H1 (cell line): ENCODE results near the gene INSYN1. TPM values are rescaled to one million over a fixed set of nuclear protein-coding genes. Genes with fewer than 3 reads are reported as not detected.

Source experiments
- CTCF ChIA-PET: fragments of 300-600 bp; sonication (Branson Sonifier 250); formaldehyde crosslinking; loops from one replicate; lab custom pipeline; 2021; ENCODE audit not compliant: partially characterized antibody; lab: Charles Lee
- POLR2A ChIA-PET: fragments of 300-600 bp; sonication (Branson Sonifier 250); formaldehyde crosslinking; loops from one replicate; lab custom pipeline; 2021; ENCODE audit warnings: inconsistent platforms; ENCODE audit not compliant: partially characterized antibody; lab: Charles Lee
- DNase-seq, 2 experiments: peaks; one replicate each; pipeline versions ENCODE4 v3.0.0 to v3.0.0-alpha.2; 2010 to 2022; ENCODE audit warnings: low spot score in 2 of 2, low read depth in 1 of 2, mixed read lengths in 1 of 2
- FAIRE-seq: peaks from 2 replicates; lab custom pipeline; 2011; peaks lifted over from hg19 to GRCh38; lab: Jason Lieb, UNC
- H2AFZ ChIP-seq: 2 replicates; pipeline ENCODE4 v1.8.1; 2012; ENCODE audit warnings: low read length, inconsistent platforms
- H2AK5ac ChIP-seq: 2 replicates; pipeline ENCODE4 v1.6.1; 2013; ENCODE audit warnings: low read depth, low read length
- H2BK120ac ChIP-seq: replicated peaks from 2 replicates; pipeline ENCODE3; 2013; ENCODE audit warnings: low read depth, low read length, inconsistent platforms
- H2BK12ac ChIP-seq: 2 replicates; pipeline ENCODE4 v1.6.1; 2013; ENCODE audit warnings: low read depth, low read length
- H2BK15ac ChIP-seq: 2 replicates; pipeline ENCODE4 v1.6.1; 2013; ENCODE audit warnings: low read length
- H2BK20ac ChIP-seq: 2 replicates; pipeline ENCODE4 v1.6.1; 2013; ENCODE audit warnings: low read length
- H2BK5ac ChIP-seq: 2 replicates; pipeline ENCODE4 v1.6.1; 2013; ENCODE audit warnings: low read depth, low read length
- H3K14ac ChIP-seq: 2 replicates; pipeline ENCODE4 v1.6.1; 2013; ENCODE audit warnings: inconsistent platforms; ENCODE audit not compliant: insufficient read length
- H3K18ac ChIP-seq: 2 replicates; pipeline ENCODE4 v1.6.1; 2013; ENCODE audit warnings: low read length; ENCODE audit errors: extremely low read depth
- H3K23ac ChIP-seq: 2 replicates; pipeline ENCODE4 v1.6.1; 2013; ENCODE audit warnings: inconsistent platforms; ENCODE audit not compliant: insufficient read length
- H3K23me2 ChIP-seq: 2 replicates; pipeline ENCODE4 v1.6.1; 2013; ENCODE audit warnings: low read depth, low read length
- H3K27ac ChIP-seq: 2 replicates; pipeline ENCODE4 v1.6.1; 2011; ENCODE audit warnings: low read depth, low read length, inconsistent platforms
- H3K27me3 ChIP-seq, 4 experiments: replicated peaks in 1 of 4; 1 replicate in 1 of 4; 2 replicates in 3 of 4; pipeline versions ENCODE4 v1.6.1 to v1.8.1; 2011 to 2013; ENCODE audit warnings: low read length in 3 of 4, mild to moderate bottlenecking in 3 of 4, inconsistent platforms in 2 of 4, mixed read lengths in 2 of 4, moderate library complexity in 1 of 4; ENCODE audit not compliant: control insufficient read depth in 3 of 4, insufficient read depth in 3 of 4; ENCODE audit errors: extremely low read depth in 1 of 4
- H3K36me3 ChIP-seq, 4 experiments: 2 replicates each; pipeline versions ENCODE4 v1.6.1 to v1.8.1; 2011 to 2013; ENCODE audit warnings: mild to moderate bottlenecking in 4 of 4, low read length in 3 of 4, moderate library complexity in 2 of 4, control low read depth in 1 of 4, inconsistent platforms in 1 of 4; ENCODE audit not compliant: insufficient read depth in 4 of 4, control insufficient read depth in 2 of 4
- H3K4ac ChIP-seq: replicated peaks from 2 replicates; pipeline ENCODE3; 2013; ENCODE audit warnings: low read length, low read depth, mixed read lengths, inconsistent platforms; ENCODE audit not compliant: insufficient read length
- H3K4me1 ChIP-seq, 4 experiments: replicated peaks in 1 of 4; 1 replicate in 1 of 4; 2 replicates in 3 of 4; pipeline versions ENCODE4 v1.6.1 to v1.8.1; 2011 to 2013; ENCODE audit warnings: low read length in 3 of 4, inconsistent platforms in 2 of 4, mixed read lengths in 1 of 4; ENCODE audit not compliant: insufficient read depth in 4 of 4, control insufficient read depth in 3 of 4
- H3K4me2 ChIP-seq, 2 experiments: 2 replicates each; pipeline versions ENCODE4 v1.6.1 to v1.8.1; 2011 to 2013; ENCODE audit warnings: low read depth in 2 of 2, low read length in 2 of 2, control low read depth in 1 of 2, inconsistent platforms in 1 of 2, mild to moderate bottlenecking in 1 of 2; ENCODE audit not compliant: insufficient read depth in 1 of 2
- H3K4me3 ChIP-seq, 4 experiments: fragments of 200-600, 300-600 bp in 1 of 4; sonication (generic), shearing (Covaris generic), sonication (Bioruptor Twin) in 1 of 4; 2 replicates each; pipeline versions ENCODE4 v1.5.1 to v1.8.1; 2011 to 2016; ENCODE audit warnings: low read length in 4 of 4, low read depth in 3 of 4, control low read depth in 2 of 4, inconsistent platforms in 2 of 4, mild to moderate bottlenecking in 2 of 4, mixed read lengths in 1 of 4, moderate library complexity in 1 of 4; ENCODE audit not compliant: insufficient read depth in 2 of 4; ENCODE audit errors: extremely low read depth in 1 of 4
- H3K56ac ChIP-seq: replicated peaks from 2 replicates; pipeline ENCODE3; 2013; ENCODE audit warnings: low read depth, mild to moderate bottlenecking, mixed read lengths, low read length, inconsistent platforms; ENCODE audit not compliant: insufficient read length
- H3K79me1 ChIP-seq: 2 replicates; pipeline ENCODE4 v1.6.1; 2013; ENCODE audit warnings: low read depth, low read length, control low read depth
- H3K79me2 ChIP-seq, 2 experiments: 2 replicates each; pipeline versions ENCODE4 v1.6.1 to v1.8.1; 2012 to 2013; ENCODE audit warnings: low read length in 2 of 2, mild to moderate bottlenecking in 2 of 2, inconsistent platforms in 1 of 2; ENCODE audit not compliant: insufficient read depth in 2 of 2, control insufficient read depth in 1 of 2
- H3K9ac ChIP-seq, 4 experiments: replicated peaks in 1 of 4; 1 replicate in 1 of 4; 2 replicates in 3 of 4; pipeline versions ENCODE4 v1.6.1 to v1.8.1; 2011 to 2013; ENCODE audit warnings: low read depth in 3 of 4, low read length in 3 of 4, control low read depth in 2 of 4, mild to moderate bottlenecking in 2 of 4, moderate library complexity in 2 of 4, inconsistent platforms in 1 of 4; ENCODE audit errors: extremely low read depth in 1 of 4
- H3K9me3 ChIP-seq, 2 experiments: 2 replicates each; pipeline versions ENCODE4 v1.6.1 to v1.8.1; 2012 to 2013; ENCODE audit warnings: mild to moderate bottlenecking in 2 of 2, moderate library complexity in 2 of 2, control low read depth in 1 of 2, inconsistent platforms in 1 of 2, low read depth in 1 of 2, low read length in 1 of 2, mixed read lengths in 1 of 2; ENCODE audit not compliant: insufficient read depth in 2 of 2
- H4K20me1 ChIP-seq, 2 experiments: replicated peaks in 1 of 2; 2 replicates each; pipeline versions ENCODE3 to v1.8.1; 2011 to 2013; ENCODE audit warnings: inconsistent platforms in 2 of 2, low read length in 2 of 2, mild to moderate bottlenecking in 1 of 2; ENCODE audit not compliant: insufficient read depth in 2 of 2, control insufficient read depth in 1 of 2
- H4K5ac ChIP-seq: 2 replicates; pipeline ENCODE4 v1.6.1; 2013; ENCODE audit warnings: low read length, low read depth, mixed read lengths, inconsistent platforms; ENCODE audit not compliant: insufficient read length
- H4K8ac ChIP-seq: 2 replicates; pipeline ENCODE4 v1.8.0; 2013; ENCODE audit warnings: mild to moderate bottlenecking, moderate library complexity, low read length, inconsistent platforms; ENCODE audit not compliant: insufficient read depth; ENCODE audit errors: extremely low read depth
- H4K91ac ChIP-seq: replicated peaks from 2 replicates; pipeline ENCODE3; 2013; ENCODE audit warnings: low read length, mixed read lengths, inconsistent platforms; ENCODE audit not compliant: insufficient read length
- BCL11A ChIP-seq, 2 experiments: IDR thresholded peaks; one replicate each; pipeline ENCODE4 v1.6.1; 2011; ENCODE audit warnings: low read depth in 2 of 2, low read length in 2 of 2, mild to moderate bottlenecking in 2 of 2
- CBX5 ChIP-seq: fragments of 300-800, 300-1000 bp; sonication (generic); IDR thresholded peaks from 2 replicates; pipeline ENCODE4 v1.7.1; 2016; ENCODE audit warnings: antibody characterized with exemption, low read length, low read depth
- CHD1 ChIP-seq: IDR thresholded peaks from 2 replicates; pipeline ENCODE4 v1.6.1; 2012; ENCODE audit warnings: low read depth, low read length, improper control_type of control experiment
- CREB1 ChIP-seq: IDR thresholded peaks from 2 replicates; pipeline ENCODE4 v1.6.1; 2012; ENCODE audit warnings: inconsistent platforms
- CTBP2 ChIP-seq: IDR thresholded peaks from 2 replicates; pipeline ENCODE4 v1.7.0; 2011; ENCODE audit warnings: borderline replicate concordance, mild to moderate bottlenecking, moderate library complexity, mixed read lengths, low read length; ENCODE audit not compliant: insufficient read depth, insufficient read length
- MAFK ChIP-seq: IDR thresholded peaks from 2 replicates; pipeline ENCODE4 v1.6.1; 2012; ENCODE audit warnings: low read depth, mild to moderate bottlenecking, improper control_type of control experiment, low read length
- NANOG ChIP-seq: IDR thresholded peaks from 2 replicates; pipeline ENCODE4 v1.6.1; 2011; ENCODE audit warnings: low read length, low read depth, mild to moderate bottlenecking, inconsistent platforms; ENCODE audit not compliant: insufficient read depth, poor library complexity, severe bottlenecking
- RBBP5 ChIP-seq: IDR thresholded peaks from 2 replicates; pipeline ENCODE4 v1.7.1; 2012; ENCODE audit warnings: low read depth, mild to moderate bottlenecking, inconsistent platforms, low read length, moderate library complexity, borderline replicate concordance
- SRF ChIP-seq: IDR thresholded peaks from 2 replicates; pipeline ENCODE4 v1.6.1; 2011; ENCODE audit warnings: mild to moderate bottlenecking, low read depth, low read length, moderate library complexity
- WGBS, 2 experiments: shearing (Covaris generic) in 1 of 2; methylation state at CpG; one replicate each; pipeline versions ENCODE4 v1.1.6 to v1.1.7; 2013 to 2015; ENCODE audit warnings: low lambda C conversion rate in 2 of 2, mixed read lengths in 2 of 2, inconsistent platforms in 1 of 2, low coverage in 1 of 2, missing lambda C conversion rate in 1 of 2; ENCODE audit not compliant: insufficient replicate concordance in 2 of 2, insufficient coverage in 1 of 2, insufficient read length in 1 of 2; ENCODE audit errors: extremely low coverage in 1 of 2, missing lambda C conversion rate in 1 of 2; 5-methylcytosine and 5-hydroxymethylcytosine counted together
- polyA plus RNA-seq, 7 experiments: library from polyadenylated mRNA; depleted of rRNA in 3 of 7; stranded (reverse) in 5 of 7; unstranded in 2 of 7; fragments of >200 nt in 5 of 7; fragments of 200-250 nt in 2 of 7; gene quantifications; 1 replicate in 5 of 7; 2 replicates in 1 of 7; 4 replicates in 1 of 7; pipeline versions ENCODE4 v1.2.1 to v1.2.3, GENCODE V29; 2011 to 2013; ENCODE audit warnings: missing spikeins in 2 of 7, mixed read lengths in 2 of 7
- total RNA-seq: library from RNA; stranded (reverse); fragmentation: NEBNext Ultra II Directional; extraction: Animal tissue kit (Norgen Biotek cat#: 25700); gene quantifications from 2 replicates; pipeline ENCODE4 v1.2.1, GENCODE V29; 2021
- TF ChIP-seq, protein P1 (sequence below): IDR thresholded peaks from 2 replicates; pipeline ENCODE4 v1.6.1; 2011; ENCODE audit warnings: low read depth, mild to moderate bottlenecking, low read length; ENCODE audit not compliant: insufficient read depth
- TF ChIP-seq, protein P2 (sequence below): IDR thresholded peaks from 2 replicates; pipeline ENCODE4 v1.6.1; 2012; ENCODE audit warnings: low read length, inconsistent platforms

The INSYN1 gene
- total and polyA plus RNA-seq, 2 of the 8 experiments (the other 6 are each of a cell fraction or from before 2014, with no cell fraction given), result 7.2 to 10.2 TPM

DNA sequence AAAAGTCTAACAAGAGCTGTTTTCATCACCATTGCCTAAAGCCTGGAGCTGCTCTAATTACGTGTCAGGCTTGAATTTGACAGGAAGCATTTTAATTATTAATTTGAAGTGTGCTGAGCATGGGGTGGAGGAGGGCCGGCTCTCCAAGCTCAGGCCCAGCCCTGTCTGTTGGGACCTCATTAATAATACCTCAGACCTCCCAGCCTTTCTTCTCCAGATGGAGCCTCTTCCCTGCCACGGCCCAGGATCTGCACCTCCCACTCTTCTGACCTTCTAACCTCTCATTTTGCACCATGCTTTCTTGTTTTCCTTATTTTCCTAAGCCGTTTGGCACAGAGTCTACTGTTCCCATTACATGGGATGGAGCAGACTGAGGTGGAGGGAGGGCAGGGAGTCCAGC lies 30.0 kb downstream of the INSYN1 start:
- H3K23me2 ChIP-seq, result no peaks in the 10 kb centered on the region
- H2BK12ac ChIP-seq, result no peak overlapping the region
- no peak overlapping the region for H2AK5ac ChIP-seq
- CTCF ChIA-PET, result interaction anchor here (1.1 to 14.7 kb wide), 9 partner anchors 9 to 178 kb away, joined by 3 to 187 read pairs (median 5); no protein-coding TSS in a partner anchor
- H3K9ac ChIP-seq, result no peak overlapping the region
- no peak for FAIRE-seq
- no peak overlapping the region for H3K27ac ChIP-seq
- DNase-seq, result no peak
- H3K9me3 ChIP-seq, result no peaks in the 10 kb centered on the region
- H4K8ac ChIP-seq, result no peak overlapping the region
- no peak overlapping the region for H2BK120ac ChIP-seq
- no peak overlapping the region for H2BK20ac ChIP-seq
- H2BK5ac ChIP-seq, result no peak overlapping the region
- H3K56ac ChIP-seq, result no peak overlapping the region
- H3K27me3 ChIP-seq, result no peaks in the 10 kb centered on the region
- H3K4me1 ChIP-seq, result peaks cover 0 to 4% (median 0%) of the 10 kb centered on the region in 4 experiments; a peak in 2 of 7 replicates
- no peak overlapping the region for H3K18ac ChIP-seq
- WGBS, 2 experiments, result 80% methylated on average over 4 of the region's 4 CpGs; no CpG with 5 or more reads in 1 of the 2 experiments
- no peaks in the 10 kb centered on the region for H3K79me1 ChIP-seq
- H3K79me2 ChIP-seq, result no peaks in the 10 kb centered on the region
- no peak overlapping the region for H2BK15ac ChIP-seq
- H3K36me3 ChIP-seq, result no peaks in the 10 kb centered on the region
- H3K4me3 ChIP-seq, result no peak overlapping the region
- H2AFZ ChIP-seq, result no peak overlapping the region
- H4K91ac ChIP-seq, result no peak overlapping the region
- no peak overlapping the region for H3K4ac ChIP-seq
- H3K4me2 ChIP-seq, result no peak overlapping the region
- no peak overlapping the region for H3K23ac ChIP-seq
- H4K20me1 ChIP-seq, result no peaks in the 10 kb centered on the region
- POLR2A ChIA-PET, result no interaction called here
- no peak overlapping the region for H4K5ac ChIP-seq
- no peak overlapping the region for H3K14ac ChIP-seq
- TF ChIP-seq CTBP2, result no peak
- TF ChIP-seq, protein P1, sequence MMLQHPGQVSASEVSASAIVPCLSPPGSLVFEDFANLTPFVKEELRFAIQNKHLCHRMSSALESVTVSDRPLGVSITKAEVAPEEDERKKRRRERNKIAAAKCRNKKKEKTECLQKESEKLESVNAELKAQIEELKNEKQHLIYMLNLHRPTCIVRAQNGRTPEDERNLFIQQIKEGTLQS, result no peak
- TF ChIP-seq, protein P2, sequence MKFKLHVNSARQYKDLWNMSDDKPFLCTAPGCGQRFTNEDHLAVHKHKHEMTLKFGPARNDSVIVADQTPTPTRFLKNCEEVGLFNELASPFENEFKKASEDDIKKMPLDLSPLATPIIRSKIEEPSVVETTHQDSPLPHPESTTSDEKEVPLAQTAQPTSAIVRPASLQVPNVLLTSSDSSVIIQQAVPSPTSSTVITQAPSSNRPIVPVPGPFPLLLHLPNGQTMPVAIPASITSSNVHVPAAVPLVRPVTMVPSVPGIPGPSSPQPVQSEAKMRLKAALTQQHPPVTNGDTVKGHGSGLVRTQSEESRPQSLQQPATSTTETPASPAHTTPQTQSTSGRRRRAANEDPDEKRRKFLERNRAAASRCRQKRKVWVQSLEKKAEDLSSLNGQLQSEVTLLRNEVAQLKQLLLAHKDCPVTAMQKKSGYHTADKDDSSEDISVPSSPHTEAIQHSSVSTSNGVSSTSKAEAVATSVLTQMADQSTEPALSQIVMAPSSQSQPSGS, result no peak
- no peak for TF ChIP-seq NANOG
- TF ChIP-seq CHD1, result no peak
- no peak for TF ChIP-seq MAFK
- no peak for TF ChIP-seq CBX5
- TF ChIP-seq RBBP5, result no peak
- no peak for TF ChIP-seq SRF
- TF ChIP-seq BCL11A (IDR thresholded peaks at IDR 0.05; ENCODE audit: low read depth in 2 of 2, low read length in 2 of 2), result no peak
- no peak for TF ChIP-seq CREB1
